ENCODE results near the gene DLGAP1. TPM values are rescaled to one million over a fixed set of nuclear protein-coding genes. Genes with fewer than 3 reads are reported as not detected.

The DLGAP1 gene
- total and polyA plus RNA-seq, 2 of the 13 experiments (the other 11 are each of a cell fraction or from before 2014, with no cell fraction given): 0.01 TPM; not detected in 1

DNA sequence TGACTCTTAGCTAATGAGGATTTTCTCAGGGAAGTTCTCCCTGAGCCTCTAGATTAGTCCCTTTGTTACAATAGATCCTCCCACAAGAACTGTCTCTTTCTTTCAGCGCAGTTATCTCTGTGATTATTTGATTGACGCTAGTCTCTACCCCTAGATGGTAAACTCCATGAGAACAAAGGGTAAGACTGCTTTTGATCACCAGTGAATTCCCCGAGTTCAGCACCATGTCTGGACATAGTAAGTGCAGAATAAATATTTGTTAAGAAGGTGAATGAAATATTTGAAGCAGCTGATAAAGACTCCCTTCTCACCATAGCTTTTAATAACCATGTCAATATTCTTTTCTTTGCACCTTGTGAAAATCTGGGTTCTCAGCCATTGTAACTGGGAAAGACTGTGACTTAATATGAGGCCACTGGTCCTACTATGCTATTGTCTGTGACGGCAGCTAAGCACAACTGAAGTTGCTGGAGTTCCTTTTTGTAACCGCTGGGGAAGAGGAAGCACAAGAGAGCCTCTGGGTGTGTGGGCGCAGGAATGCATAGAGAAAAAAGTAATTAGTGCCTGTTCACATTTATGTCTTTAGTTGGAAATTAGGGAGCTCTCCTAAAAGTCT is 790.4 kb downstream of the DLGAP1 start (continued):
- TF ChIP-seq, protein P1, sequence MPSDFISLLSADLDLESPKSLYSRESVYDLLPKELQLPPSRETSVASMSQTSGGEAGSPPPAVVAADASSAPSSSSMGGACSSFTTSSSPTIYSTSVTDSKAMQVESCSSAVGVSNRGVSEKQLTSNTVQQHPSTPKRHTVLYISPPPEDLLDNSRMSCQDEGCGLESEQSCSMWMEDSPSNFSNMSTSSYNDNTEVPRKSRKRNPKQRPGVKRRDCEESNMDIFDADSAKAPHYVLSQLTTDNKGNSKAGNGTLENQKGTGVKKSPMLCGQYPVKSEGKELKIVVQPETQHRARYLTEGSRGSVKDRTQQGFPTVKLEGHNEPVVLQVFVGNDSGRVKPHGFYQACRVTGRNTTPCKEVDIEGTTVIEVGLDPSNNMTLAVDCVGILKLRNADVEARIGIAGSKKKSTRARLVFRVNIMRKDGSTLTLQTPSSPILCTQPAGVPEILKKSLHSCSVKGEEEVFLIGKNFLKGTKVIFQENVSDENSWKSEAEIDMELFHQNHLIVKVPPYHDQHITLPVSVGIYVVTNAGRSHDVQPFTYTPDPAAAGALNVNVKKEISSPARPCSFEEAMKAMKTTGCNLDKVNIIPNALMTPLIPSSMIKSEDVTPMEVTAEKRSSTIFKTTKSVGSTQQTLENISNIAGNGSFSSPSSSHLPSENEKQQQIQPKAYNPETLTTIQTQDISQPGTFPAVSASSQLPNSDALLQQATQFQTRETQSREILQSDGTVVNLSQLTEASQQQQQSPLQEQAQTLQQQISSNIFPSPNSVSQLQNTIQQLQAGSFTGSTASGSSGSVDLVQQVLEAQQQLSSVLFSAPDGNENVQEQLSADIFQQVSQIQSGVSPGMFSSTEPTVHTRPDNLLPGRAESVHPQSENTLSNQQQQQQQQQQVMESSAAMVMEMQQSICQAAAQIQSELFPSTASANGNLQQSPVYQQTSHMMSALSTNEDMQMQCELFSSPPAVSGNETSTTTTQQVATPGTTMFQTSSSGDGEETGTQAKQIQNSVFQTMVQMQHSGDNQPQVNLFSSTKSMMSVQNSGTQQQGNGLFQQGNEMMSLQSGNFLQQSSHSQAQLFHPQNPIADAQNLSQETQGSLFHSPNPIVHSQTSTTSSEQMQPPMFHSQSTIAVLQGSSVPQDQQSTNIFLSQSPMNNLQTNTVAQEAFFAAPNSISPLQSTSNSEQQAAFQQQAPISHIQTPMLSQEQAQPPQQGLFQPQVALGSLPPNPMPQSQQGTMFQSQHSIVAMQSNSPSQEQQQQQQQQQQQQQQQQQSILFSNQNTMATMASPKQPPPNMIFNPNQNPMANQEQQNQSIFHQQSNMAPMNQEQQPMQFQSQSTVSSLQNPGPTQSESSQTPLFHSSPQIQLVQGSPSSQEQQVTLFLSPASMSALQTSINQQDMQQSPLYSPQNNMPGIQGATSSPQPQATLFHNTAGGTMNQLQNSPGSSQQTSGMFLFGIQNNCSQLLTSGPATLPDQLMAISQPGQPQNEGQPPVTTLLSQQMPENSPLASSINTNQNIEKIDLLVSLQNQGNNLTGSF (CRISPR knock-in tag; IDR thresholded peaks at IDR 0.05): no peak
- TF ChIP-seq, protein P2, sequence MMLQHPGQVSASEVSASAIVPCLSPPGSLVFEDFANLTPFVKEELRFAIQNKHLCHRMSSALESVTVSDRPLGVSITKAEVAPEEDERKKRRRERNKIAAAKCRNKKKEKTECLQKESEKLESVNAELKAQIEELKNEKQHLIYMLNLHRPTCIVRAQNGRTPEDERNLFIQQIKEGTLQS (CRISPR knock-in tag; IDR thresholded peaks at IDR 0.05): no peak
- TF ChIP-seq, protein P3, sequence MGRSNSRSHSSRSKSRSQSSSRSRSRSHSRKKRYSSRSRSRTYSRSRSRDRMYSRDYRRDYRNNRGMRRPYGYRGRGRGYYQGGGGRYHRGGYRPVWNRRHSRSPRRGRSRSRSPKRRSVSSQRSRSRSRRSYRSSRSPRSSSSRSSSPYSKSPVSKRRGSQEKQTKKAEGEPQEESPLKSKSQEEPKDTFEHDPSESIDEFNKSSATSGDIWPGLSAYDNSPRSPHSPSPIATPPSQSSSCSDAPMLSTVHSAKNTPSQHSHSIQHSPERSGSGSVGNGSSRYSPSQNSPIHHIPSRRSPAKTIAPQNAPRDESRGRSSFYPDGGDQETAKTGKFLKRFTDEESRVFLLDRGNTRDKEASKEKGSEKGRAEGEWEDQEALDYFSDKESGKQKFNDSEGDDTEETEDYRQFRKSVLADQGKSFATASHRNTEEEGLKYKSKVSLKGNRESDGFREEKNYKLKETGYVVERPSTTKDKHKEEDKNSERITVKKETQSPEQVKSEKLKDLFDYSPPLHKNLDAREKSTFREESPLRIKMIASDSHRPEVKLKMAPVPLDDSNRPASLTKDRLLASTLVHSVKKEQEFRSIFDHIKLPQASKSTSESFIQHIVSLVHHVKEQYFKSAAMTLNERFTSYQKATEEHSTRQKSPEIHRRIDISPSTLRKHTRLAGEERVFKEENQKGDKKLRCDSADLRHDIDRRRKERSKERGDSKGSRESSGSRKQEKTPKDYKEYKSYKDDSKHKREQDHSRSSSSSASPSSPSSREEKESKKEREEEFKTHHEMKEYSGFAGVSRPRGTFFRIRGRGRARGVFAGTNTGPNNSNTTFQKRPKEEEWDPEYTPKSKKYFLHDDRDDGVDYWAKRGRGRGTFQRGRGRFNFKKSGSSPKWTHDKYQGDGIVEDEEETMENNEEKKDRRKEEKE (IDR thresholded peaks at IDR 0.05): no peak
- no peak for TF ChIP-seq ATM (IDR thresholded peaks at IDR 0.05; ENCODE audit: borderline replicate concordance)
- TF ChIP-seq SMC3 (IDR thresholded peaks at IDR 0.05; ENCODE audit: low read length): no peak
- TF ChIP-seq ETV5 (CRISPR knock-in tag; IDR thresholded peaks at IDR 0.05; ENCODE audit: borderline replicate concordance): no peak
- TF ChIP-seq ZNF33B (CRISPR knock-in tag; IDR thresholded peaks at IDR 0.05): no peak
- TF ChIP-seq, protein P4, sequence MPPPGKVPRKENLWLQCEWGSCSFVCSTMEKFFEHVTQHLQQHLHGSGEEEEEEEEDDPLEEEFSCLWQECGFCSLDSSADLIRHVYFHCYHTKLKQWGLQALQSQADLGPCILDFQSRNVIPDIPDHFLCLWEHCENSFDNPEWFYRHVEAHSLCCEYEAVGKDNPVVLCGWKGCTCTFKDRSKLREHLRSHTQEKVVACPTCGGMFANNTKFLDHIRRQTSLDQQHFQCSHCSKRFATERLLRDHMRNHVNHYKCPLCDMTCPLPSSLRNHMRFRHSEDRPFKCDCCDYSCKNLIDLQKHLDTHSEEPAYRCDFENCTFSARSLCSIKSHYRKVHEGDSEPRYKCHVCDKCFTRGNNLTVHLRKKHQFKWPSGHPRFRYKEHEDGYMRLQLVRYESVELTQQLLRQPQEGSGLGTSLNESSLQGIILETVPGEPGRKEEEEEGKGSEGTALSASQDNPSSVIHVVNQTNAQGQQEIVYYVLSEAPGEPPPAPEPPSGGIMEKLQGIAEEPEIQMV (CRISPR knock-in tag; IDR thresholded peaks at IDR 0.05; ENCODE audit: low read depth): no peak
- TF ChIP-seq SOX5 (CRISPR knock-in tag; IDR thresholded peaks at IDR 0.05; ENCODE audit: borderline replicate concordance): peak; percentile 85; the same call in 1 of the 2 replicates
- TF ChIP-seq ZFP41 (CRISPR knock-in tag; IDR thresholded peaks at IDR 0.05; ENCODE audit: borderline replicate concordance): no peak
- no peak for TF ChIP-seq ZNF337 (CRISPR knock-in tag; IDR thresholded peaks at IDR 0.05; ENCODE audit: borderline replicate concordance, low read depth)
- TF ChIP-seq ZNF781 (CRISPR knock-in tag; IDR thresholded peaks at IDR 0.05; ENCODE audit: borderline replicate concordance, not compliant biosample characterization): no peak
- peak; percentile 52; the same call in 1 of the 2 replicates for TF ChIP-seq RXRB (CRISPR knock-in tag; IDR thresholded peaks at IDR 0.05; ENCODE audit: borderline replicate concordance)
- no peak for TF ChIP-seq NAIF1 (CRISPR knock-in tag; IDR thresholded peaks at IDR 0.05; ENCODE audit: borderline replicate concordance)
- TF ChIP-seq ESRRA (CRISPR knock-in tag; IDR thresholded peaks at IDR 0.05; ENCODE audit: low read depth): no peak
- TF ChIP-seq POGZ (CRISPR knock-in tag; IDR thresholded peaks at IDR 0.05): no peak
- no peak for TF ChIP-seq MXI1 (IDR thresholded peaks at IDR 0.05; ENCODE audit: borderline replicate concordance, low read depth, low read length)
- TF ChIP-seq ZNF747 (CRISPR knock-in tag; IDR thresholded peaks at IDR 0.05; ENCODE audit: borderline replicate concordance): no peak
- no peak for TF ChIP-seq ARHGAP35 (CRISPR knock-in tag; IDR thresholded peaks at IDR 0.05; ENCODE audit: borderline replicate concordance)
- TF ChIP-seq SRSF1 (optimal IDR thresholded peaks at IDR 0.05; ENCODE audit: low read depth, low read length): no peak

Measured in HepG2 (cell line).